ENCODE results near the gene SHISA5. TPM values are rescaled to one million over a fixed set of nuclear protein-coding genes. Genes with fewer than 3 reads are reported as not detected.
"Not testable (repeated sequence)": the region's sequence is repeated elsewhere in the genome, so short reads cannot be mapped to it uniquely, and the experiment has no call there.

Gene SHISA5
- polyA plus RNA-seq, 3 donors = 101 to 126 (median 109) TPM

DNA sequence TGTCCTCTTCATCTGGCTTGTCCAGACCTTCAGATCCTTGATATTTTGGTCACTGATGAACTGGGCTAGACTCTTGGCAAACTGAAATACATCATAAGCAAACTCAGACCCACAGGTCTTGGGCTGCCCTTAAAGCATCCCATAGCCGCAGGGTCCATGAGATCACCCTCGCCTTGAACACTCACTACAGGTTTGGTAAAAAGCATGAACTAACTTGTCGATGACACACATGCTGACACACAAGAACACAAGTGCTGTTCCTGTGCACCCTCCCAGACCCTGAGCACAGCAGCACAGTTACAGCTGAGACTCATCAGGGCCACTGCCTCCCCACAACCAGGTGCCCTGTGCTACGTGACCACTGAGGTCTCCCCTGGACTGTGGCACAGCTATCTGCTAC lies 31.6 kb upstream of the SHISA5 start:
- DNase-seq = no peak

DNA sequence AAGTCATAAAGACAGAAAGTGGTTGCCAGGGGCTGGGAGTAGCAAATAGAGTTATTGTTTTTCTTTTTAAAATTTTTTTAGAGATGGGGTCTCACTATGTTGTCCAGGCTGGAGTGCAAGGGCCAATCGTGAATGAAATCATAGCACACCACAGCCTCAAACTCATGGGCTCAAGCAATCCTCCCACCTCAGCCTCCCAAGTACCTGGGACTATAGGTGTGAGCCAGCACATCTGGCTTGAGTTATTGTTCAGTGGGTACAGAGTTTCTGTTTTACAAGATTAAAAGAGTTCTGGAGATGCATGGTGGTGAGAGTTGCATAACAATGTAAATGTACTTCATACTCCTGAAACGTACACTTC lies 29.0 kb upstream of the SHISA5 start:
- DNase-seq = no peak

- DNase-seq = no peak
Measured at GRCh38 chr3:48532271-48532976, 28.4 kb upstream of the SHISA5 start.

GRCh38 chr3:48530701-48531100 lies 26.7 kb upstream of the SHISA5 start:
- not testable (repeated sequence) for DNase-seq

GRCh38 chr3:48528754-48529153 lies 24.8 kb upstream of the SHISA5 start:
- DNase-seq = no peak

DNA sequence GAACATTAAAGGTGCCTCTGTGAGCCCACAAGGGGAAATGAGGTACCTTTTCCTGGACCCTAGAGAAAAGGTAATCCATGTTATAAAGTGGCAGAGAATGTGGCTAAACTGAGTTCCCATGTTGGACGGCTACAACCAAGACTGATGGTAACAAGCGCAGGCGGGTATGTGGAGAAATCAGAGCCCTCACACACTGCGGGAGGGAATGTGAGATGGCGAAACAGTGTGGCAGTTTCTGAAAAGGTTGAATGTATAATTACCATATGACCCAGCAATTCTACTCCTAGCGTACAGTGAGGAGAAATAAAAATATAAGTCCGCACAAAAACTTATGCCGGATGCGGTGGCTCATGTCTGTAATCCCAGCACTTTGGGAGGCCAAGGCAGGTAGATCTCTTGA lies 24.1 kb upstream of the SHISA5 start:
- no peak for DNase-seq

- no peak for DNase-seq
Measured at GRCh38 chr3:48524970-48525369, 21.0 kb upstream of the SHISA5 start.

DNA sequence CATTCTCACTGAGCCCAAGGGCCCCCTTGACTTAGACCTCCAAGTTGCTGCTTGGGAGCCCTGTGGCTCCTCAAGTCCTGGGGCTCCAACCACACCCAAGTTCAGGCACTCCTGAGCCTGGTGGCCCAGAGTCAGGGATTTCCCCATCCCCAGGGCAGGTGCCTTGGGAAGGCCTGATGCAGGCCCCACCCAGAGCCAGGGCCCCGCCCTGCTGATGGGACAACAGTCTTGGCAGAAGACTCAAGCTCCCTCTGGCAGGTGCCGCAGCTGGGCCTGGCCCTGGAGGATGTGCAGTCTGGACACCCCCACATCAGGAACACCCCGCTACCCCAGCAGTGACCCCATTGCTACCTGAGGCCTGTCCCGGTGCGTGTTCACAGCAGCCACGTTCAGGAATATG lies 17.7 kb upstream of the SHISA5 start:
- no peak for DNase-seq

GRCh38 chr3:48519277-48519643 lies 15.3 kb upstream of the SHISA5 start:
- DNase-seq = no peak

DNA sequence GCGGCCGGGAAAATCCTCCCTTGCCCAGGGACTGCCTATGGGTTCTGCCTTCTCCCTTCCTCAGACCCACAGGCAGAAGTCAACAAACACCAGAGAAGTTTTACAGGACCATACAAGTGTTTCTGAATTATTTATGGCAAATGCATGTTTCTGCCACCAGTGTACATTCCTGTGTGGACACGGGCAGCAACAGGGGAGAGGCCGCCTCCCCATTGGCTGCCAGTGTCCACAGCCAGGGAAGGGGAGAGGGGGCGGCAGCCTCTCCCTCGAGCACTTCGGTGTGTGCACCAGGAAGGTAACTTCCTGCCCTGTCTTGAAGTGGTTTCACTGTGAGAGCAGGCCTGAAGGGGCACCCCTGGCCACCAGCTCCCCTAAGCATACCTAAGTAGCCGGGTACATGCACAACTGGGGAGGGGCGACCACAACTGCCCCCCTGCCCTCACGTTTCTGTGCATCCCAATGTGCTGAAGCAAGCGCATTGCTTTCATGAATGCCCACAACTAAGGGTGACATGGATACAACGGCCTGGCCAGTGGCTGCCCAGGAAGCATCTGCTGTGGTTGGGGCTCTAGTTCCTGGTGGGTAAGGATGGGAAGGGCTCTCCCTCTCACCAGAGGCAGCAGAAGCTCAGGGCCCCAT lies 14.8 kb upstream of the SHISA5 start:
- no peak for DNase-seq

DNA sequence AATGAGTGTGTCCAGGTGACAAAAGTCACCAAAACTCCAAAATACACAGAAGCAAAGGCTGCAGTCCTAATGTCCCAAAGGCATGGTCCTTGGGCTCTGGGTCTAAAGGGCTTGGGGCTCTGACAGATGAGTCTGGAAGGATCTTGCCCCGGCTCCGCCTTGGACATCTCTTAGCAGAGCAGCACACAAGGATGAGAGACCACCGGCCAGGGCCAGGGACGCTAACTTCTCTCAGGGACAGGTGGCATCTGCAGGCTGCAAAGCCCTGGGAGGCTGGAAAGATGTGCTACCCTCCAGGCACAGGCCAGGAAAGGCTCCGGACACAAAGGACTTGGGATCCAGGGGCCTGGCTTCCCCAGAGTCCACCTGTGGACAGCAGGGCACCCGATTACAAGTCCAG lies 14.1 kb upstream of the SHISA5 start:
- DNase-seq = no peak

- no peak for DNase-seq
Measured at GRCh38 chr3:48516571-48516970, 12.6 kb upstream of the SHISA5 start.

DNA sequence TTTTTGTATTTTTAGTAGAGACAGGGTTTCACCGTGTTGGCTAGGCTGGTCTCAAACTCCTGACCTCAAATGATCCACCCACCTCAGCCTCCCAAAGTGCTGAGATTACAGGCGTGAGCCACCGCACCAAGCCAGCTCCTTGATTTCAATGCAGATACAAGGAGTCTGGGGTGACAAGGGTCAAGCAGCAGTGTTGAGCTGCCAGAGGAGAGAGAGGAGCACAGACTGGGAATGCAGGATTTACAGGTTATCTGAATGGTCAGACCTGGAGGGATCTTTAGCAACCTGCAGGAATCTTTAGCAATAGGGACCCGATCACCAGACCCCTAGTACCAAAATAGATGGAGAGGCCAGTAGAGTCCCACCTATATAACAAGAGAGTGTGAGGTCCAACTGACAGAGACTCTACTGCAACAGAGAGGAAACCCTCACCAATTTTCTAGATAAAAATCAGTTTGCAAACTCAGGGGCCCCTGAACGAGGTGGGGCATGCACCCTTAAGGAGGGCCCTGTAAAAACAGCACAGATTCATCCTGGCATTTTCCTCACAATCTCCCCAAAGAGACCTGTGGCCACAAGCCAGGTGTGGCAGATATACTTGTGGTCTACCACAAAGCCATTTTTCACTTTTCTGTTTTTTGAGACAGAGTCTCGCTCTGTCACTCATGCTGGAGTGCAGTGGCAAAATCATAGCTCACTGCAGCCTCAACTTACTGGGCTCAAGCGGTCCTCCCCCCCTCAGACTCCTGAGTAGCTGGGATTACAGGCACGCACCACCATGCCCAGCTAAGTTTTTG lies 10.7 kb upstream of the SHISA5 start:
- no peak for DNase-seq

DNA sequence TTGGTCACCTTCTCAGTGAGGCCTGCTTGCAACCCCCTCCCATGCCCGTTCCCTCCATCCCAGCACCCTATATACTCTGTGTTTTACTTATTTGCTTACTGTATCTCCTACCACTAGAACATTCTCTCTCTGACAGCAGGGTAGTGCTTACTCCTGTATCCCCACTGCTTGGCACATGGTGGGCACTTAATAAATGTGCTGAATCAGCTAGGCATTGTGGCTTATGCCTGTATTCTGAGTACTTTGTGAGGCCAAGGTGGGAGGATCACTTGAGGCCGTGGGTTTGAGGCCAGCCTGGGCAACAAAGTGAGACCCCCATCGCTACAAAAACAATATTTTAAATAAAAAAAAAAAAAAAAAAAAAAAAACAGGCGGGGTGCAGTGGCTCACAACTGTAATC lies 7.6 kb upstream of the SHISA5 start:
- DNase-seq = no peak

GRCh38 chr3:48507256-48508061 lies 3.5 kb upstream of the SHISA5 start:
- DNase-seq = peak; percentile 45

- DNase-seq = no peak
Measured at GRCh38 chr3:48505968-48506504, 2.1 kb upstream of the SHISA5 start.

- DNase-seq = no peak
Measured at GRCh38 chr3:48505146-48505545, 1.2 kb upstream of the SHISA5 start.

DNA sequence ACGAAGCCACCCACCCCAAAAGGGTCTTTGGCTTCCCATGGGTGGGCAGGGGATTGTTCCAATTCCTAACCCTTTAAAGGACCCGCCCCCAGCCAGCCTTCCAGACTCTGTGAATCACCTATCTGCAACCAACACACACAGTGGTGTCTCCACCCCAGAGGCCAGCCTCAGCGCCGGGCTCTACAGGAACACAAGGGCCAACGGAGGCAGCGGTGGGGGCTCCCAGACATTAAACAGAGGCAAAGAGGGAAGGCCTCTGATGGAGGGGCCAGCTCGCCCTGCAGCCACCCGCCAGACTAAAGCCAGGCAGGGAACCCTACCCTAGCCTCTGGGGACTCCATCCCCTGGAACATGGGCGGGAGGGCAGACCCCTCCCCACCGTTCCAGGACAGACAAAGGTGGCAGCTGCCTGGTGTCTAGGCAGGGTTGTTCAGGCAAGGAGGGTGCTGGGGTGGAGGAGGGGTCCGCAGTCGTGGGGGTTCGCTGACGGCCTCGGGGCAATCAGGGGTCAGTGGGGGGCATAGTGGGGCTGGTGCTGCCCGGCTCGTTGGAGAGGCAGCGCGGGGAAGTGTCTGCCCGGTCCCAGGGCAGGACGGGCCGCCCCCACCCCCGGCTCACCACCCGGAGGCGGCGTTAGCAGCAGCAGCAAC lies 448 bp downstream of the SHISA5 start:
- DNase-seq = peak; percentile 16

GRCh38 chr3:48502728-48503168 lies 1.2 kb downstream of the SHISA5 start:
- DNase-seq = no peak

- DNase-seq = no peak
Measured at GRCh38 chr3:48502121-48502520, 1.9 kb downstream of the SHISA5 start.

- DNase-seq = no peak
Measured at GRCh38 chr3:48501196-48501595, 2.8 kb downstream of the SHISA5 start.
